Spleen (tissue), 11 donors: ENCODE data around the gene FAM107B. TPM values are rescaled to one million over a fixed set of nuclear protein-coding genes. Genes with fewer than 3 reads are reported as not detected.
"Not testable (repeated sequence)": the region's sequence is repeated elsewhere in the genome, so short reads cannot be mapped to it uniquely, and the experiment has no call there.

ENCODE experiments used
- DNase-seq: peaks from one replicate; pipeline ENCODE4 v3.0.0-alpha.2; 2020
- H3K27ac ChIP-seq, 8 donors: fragments of 200-600 bp; sonication (generic) in 7 of 8; 1 replicate in 4 of 8; 2 replicates in 4 of 8; pipeline versions ENCODE4 v1.5.0 to v1.8.0; 2016 to 2021; ENCODE audit warnings: inconsistent platforms in 4 of 8, mild to moderate bottlenecking in 4 of 8, moderate library complexity in 1 of 8
- H3K27me3 ChIP-seq, 7 donors: fragments of 200-600 bp; sonication (generic) in 6 of 7; replicated peaks in 1 of 7; 1 replicate in 4 of 7; 2 replicates in 3 of 7; pipeline versions ENCODE4 v1.5.0 to v1.8.0; 2016 to 2021; ENCODE audit warnings: inconsistent platforms in 3 of 7, mild to moderate bottlenecking in 1 of 7
- H3K36me3 ChIP-seq, 6 donors: fragments of 200-600 bp; sonication (generic) in 5 of 6; 1 replicate in 4 of 6; 2 replicates in 2 of 6; pipeline versions ENCODE4 v1.5.0 to v1.8.0; 2016 to 2021; ENCODE audit warnings: inconsistent platforms in 2 of 6
- H3K4me1 ChIP-seq, 6 donors: fragments of 200-600 bp; sonication (generic) in 5 of 6; 1 replicate in 3 of 6; 2 replicates in 3 of 6; pipeline versions ENCODE4 v1.5.0 to v1.8.0; 2016 to 2021; ENCODE audit warnings: inconsistent platforms in 3 of 6
- H3K4me3 ChIP-seq, 8 donors: fragments of 200-600 bp; sonication (generic) in 7 of 8; 1 replicate in 4 of 8; 2 replicates in 4 of 8; pipeline versions ENCODE4 v1.5.0 to v1.8.0; 2016 to 2021; ENCODE audit warnings: inconsistent platforms in 4 of 8, mild to moderate bottlenecking in 4 of 8, moderate library complexity in 2 of 8
- H3K9me3 ChIP-seq, 8 donors: fragments of 200-600 bp; sonication (generic) in 7 of 8; 1 replicate in 4 of 8; 2 replicates in 4 of 8; pipeline versions ENCODE4 v1.5.0 to v1.8.0; 2016 to 2021; ENCODE audit warnings: inconsistent platforms in 4 of 8
- CTCF ChIP-seq, 11 experiments: fragments of 200-600 bp in 7 of 11; fragments of 450-650 bp in 4 of 11; sonication (generic) in 4 of 11; IDR thresholded peaks in 8 of 11; conservative IDR thresholded peaks in 3 of 11; 1 replicate in 7 of 11; 2 replicates in 4 of 11; pipeline versions ENCODE4 v1.4.0 to v1.8.0; 2016 to 2021; ENCODE audit warnings: antibody characterized with exemption in 11 of 11, inconsistent platforms in 4 of 11, mild to moderate bottlenecking in 1 of 11
- POLR2A ChIP-seq, 3 donors: fragments of 450-650 bp; IDR thresholded peaks; one replicate each; pipeline ENCODE4 v1.5.1; 2017; ENCODE audit warnings: antibody characterized with exemption in 3 of 3, mild to moderate bottlenecking in 1 of 3
- POLR2AphosphoS5 ChIP-seq, 3 donors: sonication (generic); formaldehyde crosslinking; IDR thresholded peaks; one replicate each; pipeline ENCODE4 v1.5.1; 2017; ENCODE audit warnings: antibody characterized with exemption in 3 of 3
- WGBS, 5 donors: extraction: QIAGEN DNeasy Blood & Tissue Kit in 3 of 5; methylation state at CpG; one replicate each; pipeline versions ENCODE4 v1.1.5 to v1.1.7; 2013 to 2018; 5-methylcytosine and 5-hydroxymethylcytosine counted together
- intact Hi-C: fragments of 100-400 bp; cut with DNase I; formaldehyde crosslinking; loops from one replicate; pipeline ENCODE4 v1.15.0; 2023; ENCODE audit warnings: low total_unique reads
- polyA plus RNA-seq, 3 donors: library from polyadenylated mRNA; stranded (reverse); fragments of 200-250 nt; gene quantifications; one replicate each; pipeline ENCODE4 v1.2.1, GENCODE V29; 2013
- total RNA-seq, 7 donors: library from RNA; depleted of rRNA in 3 of 7; stranded (reverse); fragments of >200 nt in 3 of 7; fragmentation: NEBNext Ultra II Directional in 4 of 7; extraction: Animal tissue kit (Norgen Biotek cat#: 25700) in 4 of 7; gene quantifications; one replicate each; pipeline versions ENCODE4 v1.1.0 to v1.2.1, GENCODE V29; 2016 to 2021
- donor health status: healthy with polysubstance abuse.
- donor health status: DM: no; HTN: no; CAD: no; lungs with moderate emphysema.
- donor health status: DM: no; HTN: no; CAD: no.
- donor health status: Bipolar disorder and iron deficiency.
- donor health status: healthy.
- donor health status: DM: no; HTN: no; CAD: no.
- donor health status: DM: yes; HTN: yes; CAD: no.

FAM107B gene
- total and polyA plus RNA-seq, 10 donors, result 40.1 to 115 (median 75.5) TPM

- no peak for TF ChIP-seq POLR2A (IDR thresholded peaks at IDR 0.05)
- Histone ChIP-seq H3K9me3 (no peaks in the 10 kb centered on the region), H3K27ac (no peak overlapping the region), H3K4me3 (no peak overlapping the region), H3K27me3 (no peaks in the 10 kb centered on the region), H3K4me1 (no peaks in the 10 kb centered on the region), H3K36me3 (no peaks in the 10 kb centered on the region)
- WGBS, 5 donors, result 33 to 52% (median 45%) methylated on average over 5 of the region's 5 CpGs
- DNase-seq, result no peak
- intact Hi-C loops, result no loop called here
These were observed 86.1 kb downstream of the FAM107B start for GRCh38 chr10:14688606-14689005.

DNA sequence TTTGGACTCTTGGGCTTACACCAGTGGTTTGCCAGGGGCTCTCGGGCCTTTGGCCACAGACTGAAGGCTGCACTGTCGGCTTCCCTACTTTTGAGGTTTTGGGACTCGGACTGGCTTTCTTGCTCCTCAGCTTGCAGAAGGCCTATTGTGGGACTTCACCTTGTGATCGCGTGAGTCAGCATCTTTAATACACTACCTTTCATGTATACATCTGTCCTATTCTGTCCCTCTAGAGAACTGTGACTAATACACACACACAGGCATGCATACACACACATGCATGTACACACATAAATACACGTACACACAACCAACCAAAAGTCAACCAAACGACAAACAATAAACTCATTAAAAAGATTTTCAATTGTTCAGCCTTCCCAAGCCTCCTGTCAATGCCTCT is 86.5 kb downstream of the FAM107B start:
- DNase-seq, H3K4me1 ChIP-seq, H3K4me3 ChIP-seq, H3K36me3 ChIP-seq, H3K9me3 ChIP-seq, intact Hi-C loops, H3K27ac ChIP-seq, H3K27me3 ChIP-seq: not testable (repeated sequence)
- 66 to 83% (median 80%) methylated on average over 5 to 7 of the region's 7 CpGs for WGBS, 5 donors

DNA sequence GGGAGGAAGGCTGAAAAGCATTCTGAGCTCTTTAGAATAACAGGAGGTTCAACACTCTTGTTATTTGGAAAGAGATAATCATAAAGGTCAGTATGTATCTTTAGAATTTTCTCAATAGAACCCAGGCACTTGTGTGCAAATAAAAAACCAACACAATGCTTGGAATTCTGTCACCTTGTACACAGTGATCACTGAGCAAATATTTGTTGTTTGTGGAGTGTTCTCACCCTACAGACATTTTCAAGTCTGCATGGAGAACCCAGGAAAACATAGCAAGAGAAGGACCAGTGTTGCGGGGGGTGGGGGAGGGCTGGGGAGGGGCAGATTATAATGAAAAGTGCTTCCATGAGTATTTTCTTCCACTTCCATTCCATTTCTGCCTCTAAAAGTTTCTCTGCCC is 87.4 kb downstream of the FAM107B start:
- TF ChIP-seq POLR2A (IDR thresholded peaks at IDR 0.05), result no peak
- TF ChIP-seq CTCF (IDR thresholded peaks at IDR 0.05 in 8 of 11, conservative IDR thresholded peaks at IDR 0.05 in 3 of 11), result no peak
- no peak for TF ChIP-seq POLR2AphosphoS5 (IDR thresholded peaks at IDR 0.05)
- H3K36me3 ChIP-seq, result no peaks in the 10 kb centered on the region
- DNase-seq, result no peak
- 87 to 100% (median 97%) methylated on average over 1 of the region's 1 CpG for WGBS, 5 donors
- H3K27me3 ChIP-seq, result no peaks in the 10 kb centered on the region
- intact Hi-C loops, result no loop called here
- H3K4me3 ChIP-seq, result no peak overlapping the region
- H3K4me1 ChIP-seq, result no peaks in the 10 kb centered on the region
- H3K27ac ChIP-seq, result no peak overlapping the region
- H3K9me3 ChIP-seq, result no peaks in the 10 kb centered on the region

DNA sequence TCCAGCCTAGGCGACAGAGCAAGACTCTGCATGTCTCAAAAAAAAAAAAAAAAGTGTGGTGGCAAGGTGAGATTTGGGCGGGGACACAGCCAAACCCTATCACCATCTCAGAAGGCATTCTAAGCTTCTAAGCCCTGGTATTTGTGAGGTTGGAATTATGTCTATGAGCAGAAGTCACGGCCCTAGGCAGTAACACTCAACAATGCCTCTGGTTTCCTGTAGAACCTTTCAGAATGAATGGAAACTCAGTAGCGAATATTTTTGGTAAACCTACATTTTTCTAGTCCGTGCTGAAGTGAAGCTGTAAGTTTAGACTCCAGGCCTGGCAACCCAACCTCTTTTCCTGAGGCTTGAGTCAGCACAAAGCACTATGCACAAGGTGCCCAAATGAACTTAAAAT is 88.3 kb downstream of the FAM107B start:
- TF ChIP-seq POLR2A (IDR thresholded peaks at IDR 0.05) (no peak), POLR2AphosphoS5 (IDR thresholded peaks at IDR 0.05) (no peak), CTCF (IDR thresholded peaks at IDR 0.05 in 8 of 11, conservative IDR thresholded peaks at IDR 0.05 in 3 of 11) (no peak)
- intact Hi-C loops, result no loop called here
- no peaks in the 10 kb centered on the region for H3K4me1 ChIP-seq
- no peaks in the 10 kb centered on the region for H3K36me3 ChIP-seq
- H3K27me3 ChIP-seq, result no peaks in the 10 kb centered on the region
- no peaks in the 10 kb centered on the region for H3K9me3 ChIP-seq
- no peak overlapping the region for H3K27ac ChIP-seq
- no peak overlapping the region for H3K4me3 ChIP-seq
- no peak for DNase-seq
- WGBS, 5 donors, result 67 to 80% (median 79%) methylated on average over 5 of the region's 5 CpGs

- no peaks in the 10 kb centered on the region for H3K36me3 ChIP-seq
- intact Hi-C loops, result no loop called here
- TF ChIP-seq CTCF (IDR thresholded peaks at IDR 0.05 in 8 of 11, conservative IDR thresholded peaks at IDR 0.05 in 3 of 11) (no peak), POLR2AphosphoS5 (IDR thresholded peaks at IDR 0.05) (no peak), POLR2A (IDR thresholded peaks at IDR 0.05) (no peak)
- WGBS, 5 donors, result 76 to 90% (median 80%) methylated on average over 2 of the region's 2 CpGs
- H3K4me3 ChIP-seq, result no peak overlapping the region
- no peaks in the 10 kb centered on the region for H3K27me3 ChIP-seq
- no peak for DNase-seq
- no peaks in the 10 kb centered on the region for H3K4me1 ChIP-seq
- no peak overlapping the region for H3K27ac ChIP-seq
- no peaks in the 10 kb centered on the region for H3K9me3 ChIP-seq
These were observed 90.3 kb downstream of the FAM107B start for GRCh38 chr10:14684354-14684753.
